Kidney capillary endothelial cell (primary cell): ENCODE measurements around the gene ZFYVE27.

Experiments used
- DNase-seq: peaks from one replicate; pipeline ENCODE4 v3.0.0-alpha.2; 2018; ENCODE audit warnings: low spot score

ZFYVE27 gene

DNA sequence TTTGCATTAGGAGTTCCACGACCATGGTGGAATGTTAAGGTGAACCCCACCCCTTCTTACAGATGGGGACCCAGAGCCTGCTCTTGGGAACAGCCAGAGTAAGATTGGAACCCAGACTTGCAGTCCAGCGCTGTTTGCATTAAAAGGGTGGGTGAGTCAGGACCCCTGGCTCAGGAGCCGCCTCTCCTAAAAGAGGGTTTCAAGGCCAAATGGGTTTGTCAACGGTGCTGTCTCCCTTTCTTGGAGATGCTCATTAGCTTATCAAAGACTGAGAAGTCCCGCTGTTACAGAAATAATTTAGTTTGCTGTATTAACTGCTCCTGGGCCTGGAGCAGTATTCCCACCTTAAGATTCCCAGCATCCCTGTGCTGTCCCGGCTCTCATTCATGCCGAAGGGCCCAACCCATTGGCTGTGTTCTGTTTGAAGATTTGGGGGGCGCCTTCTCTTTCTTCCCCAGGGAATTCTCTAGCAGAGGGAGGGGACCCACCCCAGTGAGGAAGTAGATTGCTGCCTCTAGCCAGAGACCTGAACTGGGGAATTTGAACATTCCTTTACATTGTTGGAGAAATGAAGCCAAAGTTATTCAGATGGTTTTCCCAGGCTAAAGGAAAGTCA lies 21.6 kb upstream of the ZFYVE27 start:
- DNase-seq = no peak

GRCh38 chr10:97717627-97718026 lies 19.3 kb upstream of the ZFYVE27 start:
- DNase-seq = no peak

DNA sequence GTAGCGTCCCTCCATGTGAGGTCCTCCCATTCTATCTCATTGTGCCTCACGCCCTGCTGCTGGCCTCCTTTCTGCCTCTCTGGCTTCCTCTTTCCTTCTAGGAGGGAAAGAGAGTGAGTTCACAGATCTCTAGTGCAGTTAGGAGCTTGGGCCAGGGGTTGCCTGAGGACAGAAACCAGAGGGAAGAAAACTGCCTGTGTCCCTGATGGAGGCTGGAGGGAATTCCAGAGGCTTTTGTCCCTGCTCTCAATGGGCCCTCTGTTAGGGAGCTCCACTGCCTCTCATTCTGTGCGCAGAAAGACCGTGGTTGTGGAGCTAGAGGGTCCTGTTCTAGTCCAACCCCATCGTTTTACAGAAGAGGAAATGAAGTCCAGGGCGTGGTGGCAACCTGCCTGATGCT lies 18.8 kb upstream of the ZFYVE27 start:
- no peak for DNase-seq

DNA sequence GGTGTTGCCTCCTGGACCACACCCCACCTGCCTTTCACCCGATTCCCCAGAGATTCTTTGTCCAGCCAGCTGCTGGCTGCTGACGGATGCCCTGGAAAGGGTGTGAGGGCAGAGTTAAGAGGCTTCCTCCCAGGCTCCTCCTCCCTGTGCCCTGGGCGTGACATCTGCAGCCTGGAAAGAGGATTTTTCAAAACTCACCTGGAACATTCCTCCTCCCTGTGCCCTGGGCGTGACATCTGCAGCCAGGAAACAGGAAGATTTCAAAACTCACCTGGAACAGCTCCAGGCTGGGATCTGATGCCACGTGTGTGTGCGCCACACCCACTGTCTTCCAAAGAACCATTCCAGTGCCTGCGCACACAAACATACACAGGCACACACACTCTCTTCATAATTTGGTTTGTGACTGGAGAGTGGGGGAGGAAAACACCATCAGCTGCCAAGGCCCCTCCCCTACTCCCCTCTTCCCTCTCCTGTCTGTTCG lies 18.2 kb upstream of the ZFYVE27 start:
- no peak for DNase-seq

DNA sequence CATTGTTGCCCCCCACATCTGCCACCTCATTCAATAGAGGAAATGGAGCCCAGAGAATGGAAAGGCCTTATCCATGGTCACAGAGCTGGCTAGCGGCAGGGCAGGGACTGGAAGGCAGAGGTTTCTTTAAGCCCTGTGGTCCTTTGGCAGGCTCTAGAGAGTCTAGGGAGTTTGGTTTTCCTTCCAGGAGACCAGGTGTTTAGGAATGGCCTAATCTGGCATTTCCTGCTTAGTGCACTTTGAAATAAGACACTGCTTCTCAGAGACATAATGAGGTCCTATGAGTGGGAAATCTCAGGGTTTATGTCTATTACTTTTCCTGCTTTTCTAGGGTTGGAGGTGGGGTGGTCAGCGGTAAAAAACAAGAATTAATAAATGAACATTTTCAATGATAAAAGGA lies 17.3 kb upstream of the ZFYVE27 start:
- DNase-seq = no peak

DNA sequence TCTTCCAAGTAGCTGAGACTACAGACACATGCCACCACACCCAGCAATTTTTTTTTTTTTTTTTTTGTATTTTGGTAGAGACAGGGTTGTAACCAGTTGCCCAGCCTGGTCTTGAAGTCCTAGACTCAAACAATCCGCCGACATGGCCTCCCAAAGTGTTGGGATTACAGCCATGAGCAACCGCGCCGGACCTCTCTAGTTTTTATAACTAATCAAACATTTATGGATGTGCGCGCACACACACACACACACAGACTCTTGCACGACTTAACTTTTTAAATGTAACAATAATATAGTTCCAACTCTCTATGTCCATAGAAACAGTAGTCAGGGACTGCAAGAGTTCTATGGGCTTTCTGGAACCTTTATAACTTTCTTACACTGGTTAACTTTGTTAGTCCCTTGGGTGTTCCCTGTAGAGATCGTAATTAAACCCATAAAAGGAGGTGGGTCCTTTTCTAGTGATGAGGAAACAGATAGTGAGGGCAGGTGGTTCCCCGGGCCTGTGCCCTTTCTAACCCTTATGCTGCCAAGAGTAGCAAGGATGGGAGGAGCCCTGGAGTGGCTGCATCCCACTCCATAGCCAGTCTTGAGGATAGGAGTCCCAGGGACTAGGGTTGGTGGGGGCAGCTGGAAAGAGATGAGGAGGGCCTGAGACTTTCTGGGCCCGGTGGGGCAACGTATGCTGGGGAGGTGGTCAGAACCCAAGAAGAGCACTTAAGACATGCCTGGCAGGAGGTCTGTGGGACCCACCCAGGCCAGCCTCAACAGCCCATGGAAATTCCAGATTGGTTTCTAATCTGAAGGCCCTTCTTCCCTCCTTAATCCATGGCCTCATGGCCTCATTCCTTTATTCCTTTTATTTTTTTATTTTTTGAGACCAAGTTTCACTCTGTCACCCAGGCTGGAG lies 14.8 kb upstream of the ZFYVE27 start:
- no peak for DNase-seq

GRCh38 chr10:97723001-97723400 lies 13.9 kb upstream of the ZFYVE27 start:
- DNase-seq = no peak

DNA sequence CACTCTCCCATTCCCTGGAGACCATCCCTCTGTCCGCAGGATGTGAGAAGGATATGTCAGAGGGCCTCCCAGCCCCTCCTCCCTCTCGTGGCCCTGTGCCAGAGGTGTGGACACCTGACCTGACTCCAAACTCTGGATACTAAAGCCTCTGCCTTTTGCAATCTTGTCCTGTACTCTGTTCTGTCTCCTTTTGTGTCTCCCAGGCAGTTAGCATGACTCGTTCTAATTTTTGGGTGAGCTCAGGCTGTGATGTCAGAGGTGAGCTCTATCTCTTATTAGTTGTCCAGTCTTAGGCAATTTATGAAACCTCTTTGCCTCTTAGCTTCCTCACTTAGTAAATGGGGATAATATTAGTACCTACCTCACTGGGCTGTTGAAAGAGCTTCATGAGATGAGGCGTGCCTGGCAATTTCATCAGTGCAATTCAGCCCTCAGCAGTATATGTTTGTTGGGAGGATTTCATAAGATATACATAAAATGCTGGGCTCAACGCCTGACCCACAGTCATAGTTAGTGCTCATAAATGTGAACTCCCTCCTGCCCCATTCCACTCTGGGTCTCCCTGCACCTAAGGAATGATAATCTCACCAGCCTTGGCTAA lies 12.5 kb upstream of the ZFYVE27 start:
- no peak for DNase-seq

DNA sequence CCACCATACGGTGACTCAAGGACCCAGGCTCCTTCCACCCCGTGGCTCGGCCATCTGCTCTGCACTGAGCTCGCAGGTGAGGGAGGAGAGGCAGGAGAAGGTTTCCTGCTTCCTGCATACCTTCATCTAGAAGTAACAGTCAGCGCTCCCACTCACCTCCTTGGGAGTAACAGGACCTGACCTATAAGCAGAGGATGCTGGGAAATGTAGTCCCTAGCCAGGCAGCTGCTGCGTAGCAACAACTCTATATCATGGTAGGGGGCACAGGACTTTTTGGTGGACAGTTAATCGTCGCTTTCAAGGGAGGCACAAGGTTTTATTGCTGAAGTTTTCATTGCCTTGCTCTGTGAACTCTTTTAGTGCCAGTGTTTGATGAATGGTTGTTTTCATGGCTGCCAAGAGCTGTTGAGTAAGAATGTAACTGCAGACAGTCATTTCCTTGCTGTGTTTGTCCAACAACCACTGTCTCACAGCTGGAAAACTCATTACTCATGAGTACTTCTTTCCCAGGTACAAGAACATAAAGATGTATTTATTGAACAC lies 10.2 kb upstream of the ZFYVE27 start:
- DNase-seq = peak; percentile 77

- DNase-seq = no peak
Observed at GRCh38 chr10:97729014-97729413, 7.9 kb upstream of the ZFYVE27 start.

GRCh38 chr10:97731346-97732051 lies 5.4 kb upstream of the ZFYVE27 start:
- DNase-seq = peak; percentile 68

GRCh38 chr10:97732052-97732359 lies 4.9 kb upstream of the ZFYVE27 start:
- DNase-seq = no peak

DNA sequence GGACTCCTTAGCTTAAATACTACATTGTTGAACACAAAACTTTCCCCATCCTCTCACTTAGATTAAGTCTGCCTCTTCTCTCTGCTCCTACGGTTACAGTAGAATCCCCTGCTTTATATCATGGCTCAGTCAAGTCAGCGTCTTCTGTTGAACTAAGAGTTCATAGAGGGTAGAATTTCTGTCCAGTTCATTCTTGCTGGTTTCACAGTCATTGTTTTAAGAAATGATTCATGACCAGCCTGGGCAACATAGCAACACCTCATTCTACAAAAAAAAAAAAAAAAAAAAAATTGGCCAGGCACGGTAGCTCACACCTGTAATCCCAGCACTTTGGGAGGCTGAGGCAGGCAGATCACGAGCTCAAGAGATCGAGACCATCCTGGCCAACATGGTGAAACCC lies 3.7 kb upstream of the ZFYVE27 start:
- no peak for DNase-seq

- no peak for DNase-seq
Observed at GRCh38 chr10:97734021-97734420, 2.9 kb upstream of the ZFYVE27 start.

DNA sequence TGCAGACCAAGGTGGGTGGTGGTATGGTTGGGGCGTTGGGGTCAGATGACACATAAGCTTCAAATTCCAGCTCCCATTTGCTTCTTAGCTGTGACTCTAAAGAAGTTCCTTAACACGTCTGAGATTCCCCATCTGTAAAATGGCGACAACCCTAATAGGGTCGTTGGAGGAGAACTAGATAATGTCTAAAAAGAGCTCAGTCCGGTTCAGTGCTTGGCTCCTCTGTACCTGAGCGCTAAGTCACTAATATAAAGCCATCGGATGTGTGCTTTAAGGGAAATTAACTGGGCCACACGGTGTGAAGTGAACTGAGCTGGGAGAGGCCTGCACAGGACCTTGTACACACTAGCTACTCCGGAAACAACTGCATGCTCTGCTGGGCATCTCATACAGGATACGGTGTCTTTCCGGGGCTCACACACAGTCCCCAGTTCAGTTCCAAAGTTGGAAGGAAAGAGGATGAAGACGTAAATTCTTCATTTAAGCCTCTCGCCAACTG lies 476 bp upstream of the ZFYVE27 start:
- no peak for DNase-seq

GRCh38 chr10:97737770-97738265 lies 890 bp downstream of the ZFYVE27 start:
- DNase-seq = no peak

DNA sequence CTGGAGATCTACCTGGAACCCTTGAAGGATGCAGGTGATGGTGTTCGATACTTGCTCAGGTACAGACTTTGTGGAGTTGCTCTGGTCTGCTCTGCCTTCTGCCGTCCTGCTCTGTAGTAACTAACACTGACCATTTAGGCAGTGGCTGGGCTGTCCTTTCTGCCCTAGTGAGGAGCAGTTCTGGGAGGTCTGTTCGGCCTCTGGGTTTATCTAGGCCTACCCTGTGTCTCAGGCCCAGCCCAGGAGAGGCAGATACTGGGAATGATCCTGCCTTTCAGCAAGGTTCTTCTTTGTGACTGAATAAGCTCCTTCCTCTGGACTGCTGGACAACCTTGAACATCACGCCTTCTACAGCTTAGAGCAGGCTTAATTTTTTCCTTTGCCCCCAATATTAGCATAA lies 1.7 kb downstream of the ZFYVE27 start:
- no peak for DNase-seq

DNA sequence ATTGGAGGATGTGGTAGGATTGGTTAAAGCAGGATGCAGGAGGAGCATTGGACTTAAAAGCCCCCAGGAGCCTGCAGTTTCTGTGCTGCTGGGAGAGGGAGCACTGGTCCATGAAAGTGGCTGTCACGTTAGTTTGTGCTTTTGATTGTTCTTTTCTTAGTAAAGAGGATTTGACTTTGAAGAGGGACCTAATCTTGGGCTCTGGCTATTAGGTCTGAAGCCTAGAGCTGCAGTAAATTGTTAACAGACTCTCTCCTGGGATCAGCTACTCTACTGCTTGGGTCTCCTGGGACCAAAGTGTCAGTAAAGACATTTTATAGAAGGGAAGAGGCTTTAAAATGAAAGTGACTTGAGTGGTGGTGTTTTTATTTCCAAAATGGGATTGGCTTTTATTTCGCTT lies 3.7 kb downstream of the ZFYVE27 start:
- DNase-seq = no peak

DNA sequence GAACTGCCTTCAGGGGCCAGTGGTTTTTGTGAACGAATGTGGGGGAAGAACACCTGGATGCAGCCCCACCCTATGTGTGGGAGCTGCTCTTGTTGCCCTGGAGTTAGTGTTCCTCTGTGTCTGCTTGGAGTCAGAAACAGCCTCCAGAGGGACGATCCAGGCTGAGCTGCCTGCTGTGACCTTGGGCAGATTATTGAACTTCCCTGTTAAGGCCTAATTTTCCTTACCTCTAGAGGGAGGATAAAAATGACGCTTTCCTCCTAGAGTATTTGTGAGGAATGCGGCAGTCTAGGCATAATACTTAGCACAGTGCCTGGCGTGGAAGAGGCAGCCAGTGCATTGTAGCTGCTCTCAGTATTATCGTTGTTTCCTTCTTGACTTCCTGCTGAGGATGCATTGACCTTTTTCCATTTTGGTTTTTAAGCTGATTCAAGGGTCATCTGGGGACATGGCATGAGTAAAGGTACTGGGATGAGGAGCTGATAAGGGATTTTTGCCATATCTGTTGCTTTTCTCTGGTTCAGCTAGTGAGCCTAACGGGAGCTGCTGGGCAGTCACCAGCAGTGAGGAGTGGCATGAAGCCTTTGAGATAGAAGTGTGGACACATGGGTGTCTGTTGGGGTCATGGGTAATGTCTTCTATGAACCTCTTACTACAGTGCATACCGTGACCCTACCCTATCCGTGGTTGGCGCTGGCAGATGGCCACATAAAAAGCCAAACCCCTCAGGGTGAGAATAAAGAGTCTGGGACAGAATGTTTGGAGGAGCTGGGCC lies 6.4 kb downstream of the ZFYVE27 start:
- DNase-seq = no peak

- DNase-seq = no peak
Observed at GRCh38 chr10:97744405-97745035, 7.6 kb downstream of the ZFYVE27 start.

- DNase-seq = no peak
Observed at GRCh38 chr10:97747573-97747972, 10.6 kb downstream of the ZFYVE27 start.
